CD14-positive monocyte (primary cell): ENCODE data around the gene EYS. TPM values are rescaled to one million over a fixed set of nuclear protein-coding genes. Genes with fewer than 3 reads are reported as not detected.

Experiments used
- DNase-seq, 3 donors: peaks; one replicate each; pipeline ENCODE4 v3.0.0-alpha.2; 2011 to 2022
- H2AFZ ChIP-seq: 2 replicates; pipeline ENCODE4 v1.6.0; 2012; ENCODE audit warnings: mild to moderate bottlenecking, low read depth, low read length, inconsistent platforms; ENCODE audit not compliant: insufficient read depth, poor library complexity, severe bottlenecking
- H3K27ac ChIP-seq, 2 donors: 1 replicate in 1 of 2; 2 replicates in 1 of 2; pipeline ENCODE4 v1.5.1; 2012 to 2013; ENCODE audit warnings: low read length in 2 of 2, control low read depth in 1 of 2, inconsistent platforms in 1 of 2, low read depth in 1 of 2, mild to moderate bottlenecking in 1 of 2
- H3K27me3 ChIP-seq, 2 donors: one replicate each; pipeline versions ENCODE4 v1.6.0 to v1.6.1; 2011 to 2013; ENCODE audit warnings: low read length in 2 of 2; ENCODE audit not compliant: control insufficient read depth in 2 of 2, insufficient read depth in 2 of 2
- H3K36me3 ChIP-seq, 2 donors: replicated peaks in 1 of 2; 1 replicate in 1 of 2; 2 replicates in 1 of 2; pipeline versions ENCODE4 v1.5.1 to v1.6.1; 2012 to 2013; ENCODE audit warnings: low read length in 2 of 2, control low read depth in 1 of 2, inconsistent platforms in 1 of 2, mild to moderate bottlenecking in 1 of 2; ENCODE audit not compliant: insufficient read depth in 2 of 2, control insufficient read depth in 1 of 2
- H3K4me1 ChIP-seq, 2 donors: 1 replicate in 1 of 2; 2 replicates in 1 of 2; pipeline versions ENCODE4 v1.5.1 to v1.6.1; 2012 to 2013; ENCODE audit warnings: low read length in 2 of 2, control low read depth in 1 of 2, inconsistent platforms in 1 of 2, mild to moderate bottlenecking in 1 of 2, moderate library complexity in 1 of 2; ENCODE audit not compliant: insufficient read depth in 2 of 2, control insufficient read depth in 1 of 2
- H3K4me2 ChIP-seq: replicated peaks from 2 replicates; pipeline ENCODE3; 2012; ENCODE audit warnings: low read length, moderate library complexity, mild to moderate bottlenecking; ENCODE audit not compliant: poor library complexity, severe bottlenecking; ENCODE audit errors: extremely low read depth
- H3K4me3 ChIP-seq, 3 experiments: fragments of 200-600 bp in 1 of 3; sonication (generic) in 1 of 3; replicated peaks in 1 of 3; 1 replicate in 2 of 3; 2 replicates in 1 of 3; pipeline ENCODE4 v1.5.1; 2011 to 2013; ENCODE audit warnings: low read length in 3 of 3, mild to moderate bottlenecking in 3 of 3, control low read depth in 2 of 3, low read depth in 2 of 3, inconsistent platforms in 1 of 3, moderate library complexity in 1 of 3
- H3K79me2 ChIP-seq: 2 replicates; pipeline ENCODE4 v1.6.0; 2012; ENCODE audit warnings: mild to moderate bottlenecking, control low read depth, inconsistent platforms, low read length, moderate library complexity; ENCODE audit not compliant: insufficient read depth
- H3K9ac ChIP-seq: 2 replicates; pipeline ENCODE4 v1.6.0; 2017; ENCODE audit warnings: low read length, mild to moderate bottlenecking; ENCODE audit not compliant: insufficient read depth, poor library complexity, severe bottlenecking
- H3K9me3 ChIP-seq, 2 donors: replicated peaks in 1 of 2; 1 replicate in 1 of 2; 2 replicates in 1 of 2; pipeline versions ENCODE4 v1.5.1 to v1.6.1; 2012 to 2013; ENCODE audit warnings: low read length in 2 of 2, control low read depth in 1 of 2; ENCODE audit not compliant: control insufficient read depth in 1 of 2, insufficient read depth in 1 of 2
- H4K20me1 ChIP-seq: 2 replicates; pipeline ENCODE4 v1.6.0; 2012; ENCODE audit warnings: mild to moderate bottlenecking, low read length, control low read depth, moderate library complexity; ENCODE audit not compliant: insufficient read depth
- H3K27ac Mint-ChIP-seq, 7 donors: one replicate each; pipeline ENCODE4 v1.8.0; 2020; ENCODE audit warnings: mild to moderate bottlenecking in 7 of 7, mixed read lengths in 7 of 7, moderate library complexity in 6 of 7, inconsistent platforms in 2 of 7
- H3K27me3 Mint-ChIP-seq, 3 donors: one replicate each; pipeline ENCODE4 v1.8.0; 2021 to 2022; ENCODE audit warnings: low read depth in 3 of 3, mild to moderate bottlenecking in 3 of 3, mixed read lengths in 3 of 3, moderate library complexity in 3 of 3, inconsistent platforms in 1 of 3
- H3K36me3 Mint-ChIP-seq, 2 donors: one replicate each; pipeline ENCODE4 v1.8.0; 2020; ENCODE audit warnings: mixed read lengths in 2 of 2, inconsistent platforms in 1 of 2, mild to moderate bottlenecking in 1 of 2
- H3K4me1 Mint-ChIP-seq: one replicate; pipeline ENCODE4 v1.8.0; 2020; ENCODE audit warnings: mild to moderate bottlenecking, mixed read lengths
- H3K4me3 Mint-ChIP-seq, 2 donors: one replicate each; pipeline ENCODE4 v1.8.0; 2020; ENCODE audit warnings: mild to moderate bottlenecking in 2 of 2, mixed read lengths in 2 of 2, moderate library complexity in 1 of 2
- H3K9me3 Mint-ChIP-seq, 7 donors: one replicate each; pipeline ENCODE4 v1.8.0; 2020 to 2022; ENCODE audit warnings: mixed read lengths in 7 of 7, mild to moderate bottlenecking in 6 of 7, moderate library complexity in 6 of 7, inconsistent platforms in 2 of 7
- CTCF ChIP-seq: fragments of 200-600 bp; IDR thresholded peaks from one replicate; pipeline ENCODE4 v1.8.0; 2022; ENCODE audit warnings: antibody characterized with exemption, mild to moderate bottlenecking
- WGBS: methylation state at CpG from one replicate; pipeline ENCODE4 v1.1.5; 2013; ENCODE audit warnings: missing lambda C conversion rate; ENCODE audit not compliant: insufficient coverage; 5-methylcytosine and 5-hydroxymethylcytosine counted together
- intact Hi-C, 2 donors: fragments of 100-400 bp; cut with micrococcal nuclease; formaldehyde crosslinking; loops; one replicate each; pipeline versions ENCODE4 v1.15.0 to v1.15.1; 2023
- polyA plus RNA-seq, 3 donors: library from polyadenylated mRNA; depleted of rRNA in 1 of 3; unstranded in 2 of 3; stranded (reverse) in 1 of 3; fragments of 300-500 nt in 2 of 3; fragments of >200 nt in 1 of 3; fragmentation: Illumina TruSeq in 2 of 3; gene quantifications; 1 replicate in 2 of 3; 2 replicates in 1 of 3; pipeline ENCODE4 v1.2.3, GENCODE V29; 2012 to 2021

EYS gene
- polyA plus RNA-seq, 3 donors: 0.01 to 0.03 TPM; not detected in 1

GRCh38 chr6:65135567-65135966 lies 571.5 kb downstream of the EYS start:
- no CpG with 5 or more reads among the region's 2 CpGs for WGBS
- H3K36me3 Mint-ChIP-seq: no peaks in the 10 kb centered on the region
- no peak overlapping the region for H2AFZ ChIP-seq
- no peak for TF ChIP-seq CTCF
- no peaks in the 10 kb centered on the region for H3K27me3 ChIP-seq
- no peaks in the 10 kb centered on the region for H3K36me3 ChIP-seq
- no peak for DNase-seq
- no peaks in the 10 kb centered on the region for H3K4me1 ChIP-seq
- intact Hi-C loops: no loop called here
- H3K27ac ChIP-seq: no peak overlapping the region
- H4K20me1 ChIP-seq: no peaks in the 10 kb centered on the region
- peaks cover 0 to 8% of the 10 kb centered on the region in 2 donors for H3K9me3 ChIP-seq
- H3K9me3 Mint-ChIP-seq: peaks cover 0 to 7% (median 4%) of the 10 kb centered on the region in 7 donors
- no peak overlapping the region for H3K9ac ChIP-seq
- no peak overlapping the region for H3K4me3 ChIP-seq
- no peak overlapping the region for H3K4me2 ChIP-seq
- no peak overlapping the region for H3K4me3 Mint-ChIP-seq
- no peak overlapping the region for H3K27ac Mint-ChIP-seq
- no peaks in the 10 kb centered on the region for H3K4me1 Mint-ChIP-seq
- no peaks in the 10 kb centered on the region for H3K79me2 ChIP-seq
- H3K27me3 Mint-ChIP-seq: peaks cover 0 to 2% (median 0%) of the 10 kb centered on the region in 3 donors

- Histone ChIP-seq H3K4me1 (no peaks in the 10 kb centered on the region), H3K36me3 (no peaks in the 10 kb centered on the region), H3K4me3 (no peak overlapping the region), H3K9ac (no peak overlapping the region), H3K27ac (no peak overlapping the region), H4K20me1 (no peaks in the 10 kb centered on the region), H3K79me2 (no peaks in the 10 kb centered on the region), H3K9me3 (no peaks in the 10 kb centered on the region), H3K4me2 (no peak overlapping the region), H3K27me3 (no peaks in the 10 kb centered on the region), H2AFZ (no peak overlapping the region)
- Mint-ChIP-seq H3K9me3 (peaks cover 0 to 3% (median 0%) of the 10 kb centered on the region in 7 donors), H3K27ac (no peak overlapping the region), H3K4me1 (no peaks in the 10 kb centered on the region), H3K27me3 (no peaks in the 10 kb centered on the region), H3K4me3 (no peak overlapping the region), H3K36me3 (no peaks in the 10 kb centered on the region)
- no peak for TF ChIP-seq CTCF
- intact Hi-C loops: no loop called here
- WGBS: no CpG with 5 or more reads among the region's 2 CpGs
- no peak for DNase-seq
Measured at GRCh38 chr6:65126667-65127066, 580.4 kb downstream of the EYS start.
